GM12801 (cell line): ENCODE results near the gene HTRA3.

Source experiments
- CTCF ChIP-seq: IDR thresholded peaks from one replicate; pipeline ENCODE4 v1.5.1; 2011; ENCODE audit warnings: control low read depth; ENCODE audit not compliant: insufficient read length; ENCODE audit errors: extremely low read depth

The HTRA3 gene

GRCh38 chr4:8259743-8260430 lies 9.7 kb upstream of the HTRA3 start:
- TF ChIP-seq CTCF, result no peak

DNA sequence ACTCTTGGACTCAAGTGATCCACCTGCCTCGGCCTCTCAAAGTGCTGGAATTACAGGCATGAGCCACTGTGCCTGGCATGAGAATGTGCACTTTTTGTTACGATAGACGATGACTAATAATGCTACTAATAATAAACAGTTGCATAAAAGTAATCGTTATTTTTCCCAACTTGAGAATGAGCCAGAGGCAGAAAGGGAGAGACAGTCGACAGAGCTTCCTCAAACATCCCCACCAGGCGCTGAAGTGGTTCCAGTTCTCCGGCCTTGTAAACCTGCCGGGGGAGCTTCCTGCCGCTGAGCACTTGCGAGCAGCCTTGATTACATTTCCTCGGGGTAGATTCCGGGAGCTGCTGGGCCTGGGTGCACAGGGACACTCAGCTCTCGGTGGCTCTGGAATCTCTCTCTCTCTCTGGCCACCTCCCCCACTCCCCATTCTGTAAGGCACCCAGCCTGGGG lies 8.9 kb upstream of the HTRA3 start:
- no peak for TF ChIP-seq CTCF

- no peak for TF ChIP-seq CTCF
Measured at GRCh38 chr4:8261851-8262535, 7.6 kb upstream of the HTRA3 start.

DNA sequence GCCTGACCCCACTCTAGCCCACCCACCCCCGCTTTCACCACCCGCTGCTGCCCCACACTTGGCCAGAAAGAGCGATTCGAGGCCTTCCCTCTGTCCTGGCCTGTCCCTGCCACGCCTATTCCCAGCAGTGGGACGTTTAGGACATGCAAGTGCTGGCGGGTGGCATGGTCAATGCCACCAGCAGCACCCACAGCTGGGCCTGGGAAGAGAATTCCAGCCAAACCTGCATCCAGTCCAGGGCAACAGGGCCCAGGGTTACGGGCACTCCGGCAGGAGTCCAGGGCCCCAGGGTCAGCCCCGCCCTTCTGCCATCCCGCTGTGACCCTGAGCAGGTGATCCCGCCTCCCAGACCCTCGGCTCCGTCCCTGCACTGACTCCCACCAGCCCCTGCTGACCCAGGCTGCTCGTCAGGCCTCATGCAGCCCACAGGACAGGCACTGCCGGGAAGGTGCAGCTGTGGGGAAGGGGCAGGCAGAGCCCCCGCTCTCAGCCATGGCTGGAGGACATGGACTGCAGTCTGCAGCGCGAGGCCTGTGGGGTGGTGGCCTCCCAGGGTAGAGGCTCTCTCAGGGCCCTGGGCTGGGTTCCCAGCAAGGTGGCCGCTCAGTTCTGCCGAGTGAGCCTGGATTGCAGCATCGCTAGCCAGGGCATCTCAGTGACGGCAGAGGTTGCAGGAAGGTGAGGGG lies 6.8 kb upstream of the HTRA3 start:
- TF ChIP-seq CTCF, result no peak

GRCh38 chr4:8263397-8263796 lies 6.2 kb upstream of the HTRA3 start:
- no peak for TF ChIP-seq CTCF

GRCh38 chr4:8264106-8264505 lies 5.4 kb upstream of the HTRA3 start:
- TF ChIP-seq CTCF, result no peak

DNA sequence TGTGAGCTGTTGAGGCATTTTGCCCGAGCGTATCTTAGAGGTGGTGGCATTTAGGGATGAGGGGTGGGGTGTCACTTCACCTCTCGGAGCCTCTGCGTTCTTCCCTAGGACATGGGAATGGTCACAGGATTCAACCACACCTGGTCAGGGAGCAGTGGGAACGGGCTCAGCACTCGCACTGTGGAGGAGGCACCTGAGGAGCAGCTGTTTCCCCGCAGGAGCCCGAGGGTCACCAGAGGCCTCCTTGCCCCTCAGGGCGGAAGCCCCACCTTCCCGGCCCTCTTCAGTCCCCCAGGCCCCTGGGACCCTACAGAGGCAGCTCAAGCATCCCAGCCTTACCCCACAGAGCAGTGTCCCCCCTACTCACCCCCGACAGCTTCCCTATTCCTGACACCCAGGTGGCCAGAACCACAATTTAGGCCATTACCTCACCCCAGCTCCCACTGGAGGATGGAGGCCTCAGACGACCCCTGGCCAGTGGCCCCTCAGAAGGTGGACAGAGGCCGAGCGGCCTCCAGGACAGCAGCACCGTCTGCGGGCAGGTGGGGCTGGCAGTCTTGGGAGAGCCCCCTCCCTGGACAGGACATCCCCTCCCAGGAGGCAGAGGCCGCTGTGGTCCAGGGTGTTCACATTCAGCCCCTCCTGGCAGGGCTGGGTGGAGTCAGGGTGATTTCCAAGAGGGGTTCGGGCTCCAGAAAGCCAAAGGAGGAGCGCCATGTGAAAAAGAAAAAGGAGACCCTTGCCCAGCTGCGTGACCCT lies 4.2 kb upstream of the HTRA3 start:
- TF ChIP-seq CTCF, result no peak
